ENCODE results near the gene CYP27B1. TPM values are rescaled to one million over a fixed set of nuclear protein-coding genes. Genes with fewer than 3 reads are reported as not detected.

The CYP27B1 gene
- total RNA-seq, 1 experiment from 2014 or later, result 5.1 TPM

- no peak for DNase-seq (ENCODE audit: extremely low read depth, low read depth)
Observed at GRCh38 chr12:57737467-57738460, 29.1 kb downstream of the CYP27B1 start.

- DNase-seq (ENCODE audit: extremely low read depth, low read depth), result no peak
Observed at GRCh38 chr12:57736741-57737466, 30.0 kb downstream of the CYP27B1 start.

GRCh38 chr12:57735952-57736740, 30.7 kb downstream of the CYP27B1 start:
- peak; percentile 48 for DNase-seq (ENCODE audit: extremely low read depth, low read depth)

GRCh38 chr12:57735198-57735855, 31.6 kb downstream of the CYP27B1 start:
- no peak for DNase-seq (ENCODE audit: extremely low read depth, low read depth)

- no peak for DNase-seq (ENCODE audit: extremely low read depth, low read depth)
Observed at GRCh38 chr12:57734591-57734990, 32.3 kb downstream of the CYP27B1 start.

GRCh38 chr12:57733928-57734327, 33.0 kb downstream of the CYP27B1 start:
- DNase-seq (ENCODE audit: extremely low read depth, low read depth), result no peak

GRCh38 chr12:57732726-57733593, 33.9 kb downstream of the CYP27B1 start:
- DNase-seq (ENCODE audit: extremely low read depth, low read depth), result no peak

GRCh38 chr12:57732270-57732669, 34.6 kb downstream of the CYP27B1 start:
- DNase-seq (ENCODE audit: extremely low read depth, low read depth), result no peak

GRCh38 chr12:57731411-57732080, 35.3 kb downstream of the CYP27B1 start:
- no peak for DNase-seq (ENCODE audit: extremely low read depth, low read depth)

- no peak for DNase-seq (ENCODE audit: extremely low read depth, low read depth)
Observed at GRCh38 chr12:57730336-57731067, 36.4 kb downstream of the CYP27B1 start.

GRCh38 chr12:57729321-57729844, 37.5 kb downstream of the CYP27B1 start:
- DNase-seq (ENCODE audit: extremely low read depth, low read depth), result no peak

- no peak for DNase-seq (ENCODE audit: extremely low read depth, low read depth)
Observed at GRCh38 chr12:57727758-57728395, 39.0 kb downstream of the CYP27B1 start.

- DNase-seq (ENCODE audit: extremely low read depth, low read depth), result no peak
Observed at GRCh38 chr12:57726884-57727757, 39.8 kb downstream of the CYP27B1 start.

- peak; percentile 88 for DNase-seq (ENCODE audit: extremely low read depth, low read depth)
Observed at GRCh38 chr12:57726151-57726883, 40.6 kb downstream of the CYP27B1 start.

- no peak for DNase-seq (ENCODE audit: extremely low read depth, low read depth)
Observed at GRCh38 chr12:57725851-57726150, 41.1 kb downstream of the CYP27B1 start.
